Neural crest cell (in vitro differentiated cells): ENCODE data around the gene APOB. TPM values are rescaled to one million over a fixed set of nuclear protein-coding genes. Genes with fewer than 3 reads are reported as not detected.

Source experiments
- DNase-seq: peaks from one replicate; pipeline ENCODE4 v3.0.0; 2021; ENCODE audit warnings: low read depth, mixed read lengths, low spot score
- H3K27ac Mint-ChIP-seq: one replicate; pipeline ENCODE4 v1.8.0; 2021; ENCODE audit warnings: mild to moderate bottlenecking, mixed read lengths; ENCODE audit not compliant: unreplicated experiment
- H3K27me3 Mint-ChIP-seq: 2 replicates; pipeline ENCODE4 v1.8.0; 2021; ENCODE audit warnings: low read depth, mild to moderate bottlenecking, mixed read lengths
- H3K36me3 Mint-ChIP-seq: 2 replicates; pipeline ENCODE4 v1.8.0; 2021; ENCODE audit warnings: low read depth, mild to moderate bottlenecking, mixed read lengths
- H3K4me1 Mint-ChIP-seq: 2 replicates; pipeline ENCODE4 v1.8.0; 2021; ENCODE audit warnings: mixed read lengths
- H3K4me3 Mint-ChIP-seq: one replicate; pipeline ENCODE4 v1.8.0; 2021; ENCODE audit warnings: mild to moderate bottlenecking, mixed read lengths
- H3K9me3 Mint-ChIP-seq: 2 replicates; pipeline ENCODE4 v1.8.0; 2021; ENCODE audit warnings: mixed read lengths
- CTCF ChIP-seq: fragments of 200-600 bp; sonication (generic); conservative IDR thresholded peaks from 2 replicates; pipeline ENCODE4 v1.5.0; 2021; ENCODE audit warnings: antibody characterized with exemption, mild to moderate bottlenecking
- total RNA-seq: library from RNA; stranded (reverse); gene quantifications from 2 replicates; pipeline ENCODE4 v1.2.1, GENCODE V29; 2021

APOB gene
- total RNA-seq, 1 donor from 2014 or later, result 0.09 TPM

- H3K4me1 Mint-ChIP-seq, result peaks cover 4% of the 10 kb centered on the region
- H3K9me3 Mint-ChIP-seq, result no peaks in the 10 kb centered on the region
- no peak overlapping the region for H3K27ac Mint-ChIP-seq
- peak; percentile 72 for DNase-seq
- peak overlapping the region; percentile 75 for H3K4me3 Mint-ChIP-seq
- H3K27me3 Mint-ChIP-seq, result peaks cover 83% of the 10 kb centered on the region
- peak; percentile 100 for TF ChIP-seq CTCF
- H3K36me3 Mint-ChIP-seq, result no peaks in the 10 kb centered on the region
Measured at GRCh38 chr2:21042958-21043743, 722 bp downstream of the APOB start.

GRCh38 chr2:21042708-21042957, 1.2 kb downstream of the APOB start:
- Mint-ChIP-seq H3K9me3 (no peaks in the 10 kb centered on the region), H3K4me1 (peaks cover 4% of the 10 kb centered on the region), H3K4me3 (no peak overlapping the region), H3K27ac (no peak overlapping the region), H3K36me3 (no peaks in the 10 kb centered on the region), H3K27me3 (peaks cover 81% of the 10 kb centered on the region)
- no peak for DNase-seq
- TF ChIP-seq CTCF, result no peak

- TF ChIP-seq CTCF, result no peak
- Mint-ChIP-seq H3K4me3 (no peak overlapping the region), H3K36me3 (no peaks in the 10 kb centered on the region), H3K27ac (no peak overlapping the region), H3K27me3 (peaks cover 80% of the 10 kb centered on the region), H3K4me1 (peaks cover 4% of the 10 kb centered on the region), H3K9me3 (no peaks in the 10 kb centered on the region)
- no peak for DNase-seq
Measured at GRCh38 chr2:21041943-21042707, 1.7 kb downstream of the APOB start.

GRCh38 chr2:21041462-21041861, 2.4 kb downstream of the APOB start:
- DNase-seq, result no peak
- H3K4me3 Mint-ChIP-seq, result no peak overlapping the region
- H3K27ac Mint-ChIP-seq, result no peak overlapping the region
- H3K9me3 Mint-ChIP-seq, result no peaks in the 10 kb centered on the region
- peaks cover 4% of the 10 kb centered on the region for H3K4me1 Mint-ChIP-seq
- H3K27me3 Mint-ChIP-seq, result peaks cover 79% of the 10 kb centered on the region
- no peak for TF ChIP-seq CTCF
- no peaks in the 10 kb centered on the region for H3K36me3 Mint-ChIP-seq

GRCh38 chr2:21040468-21041377, 3.1 kb downstream of the APOB start:
- H3K4me3 Mint-ChIP-seq, result no peak overlapping the region
- H3K9me3 Mint-ChIP-seq, result no peaks in the 10 kb centered on the region
- no peak overlapping the region for H3K27ac Mint-ChIP-seq
- TF ChIP-seq CTCF, result no peak
- H3K4me1 Mint-ChIP-seq, result peaks cover 4% of the 10 kb centered on the region
- DNase-seq, result no peak
- peaks cover 73% of the 10 kb centered on the region for H3K27me3 Mint-ChIP-seq
- no peaks in the 10 kb centered on the region for H3K36me3 Mint-ChIP-seq
